HepG2 (cell line): ENCODE measurements around the gene FAM162A. TPM values are rescaled to one million over a fixed set of nuclear protein-coding genes. Genes with fewer than 3 reads are reported as not detected.

Source experiments
- GATAD2A ChIP-seq: IDR thresholded peaks from 2 replicates; pipeline ENCODE4 v1.6.1; 2016
- GPBP1L1 ChIP-seq: sonication (generic); formaldehyde crosslinking; IDR thresholded peaks from 2 replicates; pipeline ENCODE4 v1.5.0; 2020; ENCODE audit warnings: mild to moderate bottlenecking, missing genetic modification reagents
- HOMEZ ChIP-seq: IDR thresholded peaks from 2 replicates; pipeline ENCODE4 v1.6.1; 2016; ENCODE audit warnings: low read depth
- HOXA5 ChIP-seq: sonication (generic); formaldehyde crosslinking; IDR thresholded peaks from 2 replicates; pipeline ENCODE4 v1.4.0; 2020; ENCODE audit warnings: missing genetic modification reagents
- KDM5B ChIP-seq: sonication (generic); formaldehyde crosslinking; IDR thresholded peaks from 2 replicates; pipeline ENCODE4 v1.4.0; 2020; ENCODE audit warnings: missing genetic modification reagents, mild to moderate bottlenecking, borderline replicate concordance
- MLLT10 ChIP-seq: sonication (generic); formaldehyde crosslinking; IDR thresholded peaks from 2 replicates; pipeline ENCODE4 v1.4.0; 2020; ENCODE audit warnings: missing genetic modification reagents
- MXI1 ChIP-seq: IDR thresholded peaks from 3 replicates; pipeline ENCODE4 v1.6.1; 2012; ENCODE audit warnings: low read depth, low read length, inconsistent platforms, borderline replicate concordance
- RARA ChIP-seq: IDR thresholded peaks from 2 replicates; pipeline ENCODE4 v1.6.1; 2016; ENCODE audit warnings: missing genetic modification reagents, missing compliant biosample characterization
- TFDP1 ChIP-seq: IDR thresholded peaks from 2 replicates; pipeline ENCODE4 v1.6.1; 2016; ENCODE audit warnings: missing compliant biosample characterization, missing genetic modification reagents, borderline replicate concordance
- ZMYM3 ChIP-seq: sonication (generic); formaldehyde crosslinking; IDR thresholded peaks from 2 replicates; pipeline ENCODE4 v1.5.1; 2020; ENCODE audit warnings: mild to moderate bottlenecking, missing genetic modification reagents
- ZNF10 ChIP-seq: sonication (generic); formaldehyde crosslinking; IDR thresholded peaks from 2 replicates; pipeline ENCODE4 v1.4.0; 2020; ENCODE audit warnings: mild to moderate bottlenecking, low read depth, missing genetic modification reagents, borderline replicate concordance
- ZNF160 ChIP-seq: sonication (generic); formaldehyde crosslinking; IDR thresholded peaks from 2 replicates; pipeline ENCODE4 v1.8.0; 2022; ENCODE audit warnings: mild to moderate bottlenecking, inconsistent platforms, missing genetic modification reagents
- ZNF225 ChIP-seq: sonication (generic); formaldehyde crosslinking; IDR thresholded peaks from 2 replicates; pipeline ENCODE4 v1.4.0; 2020; ENCODE audit warnings: mild to moderate bottlenecking, missing genetic modification reagents
- ZNF331 ChIP-seq: sonication (generic); formaldehyde crosslinking; IDR thresholded peaks from 2 replicates; pipeline ENCODE4 v1.4.0; 2020; ENCODE audit warnings: missing genetic modification reagents
- ZNF512B ChIP-seq: sonication (generic); formaldehyde crosslinking; IDR thresholded peaks from 2 replicates; pipeline ENCODE4 v1.5.1; 2020; ENCODE audit warnings: missing genetic modification reagents, mild to moderate bottlenecking, borderline replicate concordance
- ZNF772 ChIP-seq: sonication (generic); formaldehyde crosslinking; IDR thresholded peaks from 2 replicates; pipeline ENCODE4 v1.5.0; 2020; ENCODE audit warnings: mild to moderate bottlenecking, missing genetic modification reagents
- ZNF790 ChIP-seq: sonication (generic); formaldehyde crosslinking; IDR thresholded peaks from 2 replicates; pipeline ENCODE4 v1.8.0; 2022; ENCODE audit warnings: missing genetic modification reagents, mild to moderate bottlenecking, borderline replicate concordance
- ZSCAN30 ChIP-seq: sonication (generic); formaldehyde crosslinking; IDR thresholded peaks from 2 replicates; pipeline ENCODE4 v1.5.0; 2020; ENCODE audit warnings: mild to moderate bottlenecking, missing genetic modification reagents
- ZXDC ChIP-seq: sonication (generic); formaldehyde crosslinking; IDR thresholded peaks from 2 replicates; pipeline ENCODE4 v1.5.0; 2020; ENCODE audit warnings: mild to moderate bottlenecking, missing genetic modification reagents
- polyA plus RNA-seq, 8 experiments: library from polyadenylated mRNA; depleted of rRNA in 3 of 8; stranded (reverse) in 7 of 8; unstranded in 1 of 8; fragments of >200 nt; fragmentation: Illumina TruSeq in 4 of 8; extraction: Trizol in 4 of 8; gene quantifications; 2 replicates each; pipeline versions ENCODE4 v1.2.1 to v1.2.3, GENCODE V29; 2011 to 2016; ENCODE audit warnings: low read depth in 4 of 8, missing spikeins in 1 of 8, mixed read lengths in 1 of 8; ENCODE audit not compliant: insufficient read depth in 1 of 8
- total RNA-seq, 5 experiments: library from RNA; depleted of rRNA; stranded (reverse); fragments of >200 nt; fragmentation: Illumina TruSeq; extraction: Trizol; gene quantifications; 2 replicates each; pipeline ENCODE4 v1.2.3, GENCODE V29; 2016; ENCODE audit warnings: low read depth in 1 of 5

FAM162A gene
- total and polyA plus RNA-seq, 2 of the 13 experiments (the other 11 are each of a cell fraction or from before 2014, with no cell fraction given): 115 to 155 TPM

- peak; percentile 78; the same call in 1 of the 2 replicates for TF ChIP-seq ZNF225
- TF ChIP-seq ZNF790: 0 out of 2 replicates have a peak, but pooled peaks have one; percentile 70
- TF ChIP-seq KDM5B (CRISPR knock-in tag): peak; percentile 86; the same call in 1 of the 2 replicates
- no peak for TF ChIP-seq GPBP1L1 (CRISPR knock-in tag)
- peak; percentile 91 for TF ChIP-seq HOXA5 (CRISPR knock-in tag)
- TF ChIP-seq ZNF512B (CRISPR knock-in tag): no peak; the same call in 1 of the 2 replicates
- no peak for TF ChIP-seq ZSCAN30 (CRISPR knock-in tag)
- peak; percentile 95 for TF ChIP-seq ZNF331 (CRISPR knock-in tag)
- peak; percentile 77 for TF ChIP-seq GATAD2A (CRISPR knock-in tag)
- TF ChIP-seq ZNF772 (CRISPR knock-in tag): peak; percentile 75
- TF ChIP-seq TFDP1 (CRISPR knock-in tag): peak; percentile 90
- TF ChIP-seq MLLT10 (CRISPR knock-in tag): no peak
- peak; percentile 96; the same call in 1 of the 3 replicates for TF ChIP-seq MXI1
- no peak for TF ChIP-seq ZNF10 (CRISPR knock-in tag)
- TF ChIP-seq ZNF160 (CRISPR knock-in tag): 0 out of 2 replicates have a peak, but pooled peaks have one; percentile 70
- TF ChIP-seq RARA (CRISPR knock-in tag): peak; percentile 56
- TF ChIP-seq HOMEZ (CRISPR knock-in tag): peak; percentile 90
- TF ChIP-seq ZMYM3: peak; percentile 73
- 0 out of 2 replicates have a peak, but pooled peaks have one; percentile 17 for TF ChIP-seq ZXDC
These were observed at the start of gene FAM162A (continued) for GRCh38 chr3:122383771-122384697.
